Measurements from ENCODE around the gene CXCL17.
"Not testable (repeated sequence)": the region's sequence is repeated elsewhere in the genome, so short reads cannot be mapped to it uniquely, and the experiment has no call there.

Gene CXCL17, protein sequence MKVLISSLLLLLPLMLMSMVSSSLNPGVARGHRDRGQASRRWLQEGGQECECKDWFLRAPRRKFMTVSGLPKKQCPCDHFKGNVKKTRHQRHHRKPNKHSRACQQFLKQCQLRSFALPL

DNA sequence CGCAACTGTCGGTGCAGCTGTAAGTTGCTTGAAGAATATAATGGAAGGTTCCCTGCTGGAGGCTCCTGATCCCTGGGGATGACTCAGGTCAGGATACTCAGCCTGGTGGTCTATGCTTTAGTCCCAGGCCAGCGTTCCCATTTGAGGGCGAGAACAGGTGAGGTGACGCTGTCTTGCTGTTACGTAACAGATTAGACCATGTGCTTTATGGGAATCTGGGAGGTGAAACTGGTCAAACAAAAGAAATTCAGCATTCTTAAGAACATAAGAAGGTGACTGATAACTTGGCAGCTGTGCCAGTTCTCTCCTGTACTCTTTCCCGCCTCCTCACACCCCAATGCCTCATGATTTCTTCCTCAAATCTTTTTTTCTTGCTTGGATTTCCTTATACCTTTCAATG lies at the start of gene CXCL17:
Gene CXCL17 (minus strand): TSS at position 114 of the 400 bp plus-strand sequence. CDS start 114 bp downstream, outside the sequence.
- no peak for DNase-seq (ENCODE audit: low spot score)

DNA sequence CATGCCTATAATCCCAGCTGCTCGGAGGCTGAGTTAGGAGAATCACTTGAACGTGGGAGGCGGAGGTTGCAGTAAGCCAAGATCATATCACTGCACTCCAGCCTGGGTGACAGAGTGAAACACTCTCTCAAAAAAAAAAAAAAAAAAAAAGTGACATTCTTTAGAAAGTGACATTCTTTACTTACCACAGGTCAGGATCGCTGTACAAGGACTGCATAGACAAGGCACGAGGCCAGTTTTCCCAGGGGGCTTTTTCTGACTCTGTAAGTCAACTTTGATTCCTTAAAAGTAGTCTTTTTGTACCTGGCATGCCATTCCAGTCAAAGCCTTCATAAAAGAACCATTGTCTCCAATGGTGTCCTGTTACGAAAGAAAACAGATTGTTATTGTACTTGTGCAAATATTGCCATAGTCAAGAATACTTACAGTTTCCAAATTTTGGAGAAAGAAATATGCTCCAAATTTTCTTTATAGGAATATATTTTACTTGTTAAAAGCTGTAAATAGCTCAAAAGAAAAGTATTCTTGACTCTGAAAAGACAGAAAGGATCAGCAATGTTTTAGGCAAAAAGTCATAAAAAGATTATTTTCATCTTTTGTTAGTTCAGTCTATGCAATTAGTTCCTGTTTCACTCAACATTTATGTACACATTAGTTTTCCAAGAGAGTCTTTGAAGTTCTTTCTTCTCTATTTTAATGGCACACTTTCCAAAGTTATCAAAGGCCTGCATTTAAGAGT lies 46.2 kb upstream of the CXCL17 start:
- DNase-seq (ENCODE audit: low spot score), result no peak

DNA sequence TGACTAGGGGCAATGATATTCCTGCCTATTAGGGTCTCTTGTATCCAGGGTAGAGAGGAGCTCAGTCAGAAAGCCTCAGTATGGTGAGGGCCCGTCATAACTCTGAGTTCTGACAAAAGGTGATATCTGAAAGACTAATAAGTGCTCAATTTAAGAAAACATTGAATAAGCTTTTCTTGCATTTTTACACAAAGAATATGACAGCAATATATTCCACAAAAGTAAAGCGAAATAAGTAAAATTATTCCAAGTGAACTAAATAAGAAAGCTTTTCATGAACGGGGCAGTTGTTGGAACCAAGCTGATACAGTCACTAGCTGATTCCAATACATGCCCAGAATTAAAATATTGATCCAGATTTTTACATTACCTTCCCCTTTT lies 45.0 kb upstream of the CXCL17 start:
- DNase-seq (ENCODE audit: low spot score), result no peak

GRCh38 chr19:42487032-42487797 lies 44.5 kb upstream of the CXCL17 start:
- DNase-seq (ENCODE audit: low spot score), result no peak

- not testable (repeated sequence) for DNase-seq (ENCODE audit: low spot score)
These were observed 42.3 kb upstream of the CXCL17 start for GRCh38 chr19:42485036-42485435.

DNA sequence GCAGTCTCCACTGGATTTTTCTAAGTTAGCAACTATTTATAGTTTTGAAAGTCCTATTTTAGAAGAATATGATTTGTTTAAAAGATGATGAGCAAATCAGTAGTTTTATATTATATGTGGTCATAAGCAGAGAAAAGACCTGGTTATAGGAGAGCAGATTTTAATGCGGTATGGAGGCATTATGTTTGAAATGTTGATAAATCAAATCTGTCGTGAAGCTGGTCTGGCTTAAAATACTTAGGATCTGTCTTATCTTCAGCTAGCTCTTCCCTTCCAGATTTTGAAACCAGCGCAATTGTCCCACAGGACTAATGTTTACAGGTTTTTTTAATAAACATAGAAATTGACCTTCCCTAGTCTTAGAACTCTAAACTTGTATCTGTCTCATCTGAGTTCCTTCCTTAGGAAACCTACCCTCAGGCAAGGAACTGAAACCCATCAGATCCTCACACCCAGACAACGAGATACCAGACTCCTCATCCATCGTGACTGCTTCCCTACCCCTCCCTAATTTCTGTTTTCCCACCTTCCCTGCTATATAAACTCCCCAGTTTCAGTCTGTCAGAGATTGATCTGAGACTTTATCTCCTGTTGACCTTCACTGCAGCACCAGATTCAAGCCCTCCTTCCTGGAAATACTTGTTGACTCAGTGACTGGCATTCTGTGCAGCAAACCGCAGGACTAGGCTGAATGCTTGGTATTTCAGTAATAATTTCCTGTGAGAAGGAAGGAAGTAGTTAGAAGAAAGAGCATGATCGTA lies 37.8 kb upstream of the CXCL17 start:
- no peak for DNase-seq (ENCODE audit: low spot score)

DNA sequence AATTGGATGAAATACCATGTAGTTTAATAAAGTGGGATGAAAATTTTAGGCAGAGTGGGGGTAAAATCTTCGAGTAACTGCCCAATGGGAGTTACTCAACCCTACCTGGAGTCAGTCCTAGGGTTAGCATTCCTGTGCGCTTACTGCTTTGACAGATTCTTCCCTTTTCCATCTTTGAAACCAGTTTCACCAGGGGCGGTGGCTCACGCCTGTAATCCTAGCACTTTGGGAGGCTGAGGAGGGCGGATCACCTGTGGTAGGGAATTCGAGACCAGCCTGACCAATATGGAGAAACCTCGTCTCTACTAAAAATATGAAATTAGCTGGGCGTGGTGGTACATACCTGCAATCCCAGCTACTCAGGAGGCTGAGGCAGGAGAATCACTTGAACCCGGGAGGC lies 37.0 kb upstream of the CXCL17 start:
- no peak for DNase-seq (ENCODE audit: low spot score)

DNA sequence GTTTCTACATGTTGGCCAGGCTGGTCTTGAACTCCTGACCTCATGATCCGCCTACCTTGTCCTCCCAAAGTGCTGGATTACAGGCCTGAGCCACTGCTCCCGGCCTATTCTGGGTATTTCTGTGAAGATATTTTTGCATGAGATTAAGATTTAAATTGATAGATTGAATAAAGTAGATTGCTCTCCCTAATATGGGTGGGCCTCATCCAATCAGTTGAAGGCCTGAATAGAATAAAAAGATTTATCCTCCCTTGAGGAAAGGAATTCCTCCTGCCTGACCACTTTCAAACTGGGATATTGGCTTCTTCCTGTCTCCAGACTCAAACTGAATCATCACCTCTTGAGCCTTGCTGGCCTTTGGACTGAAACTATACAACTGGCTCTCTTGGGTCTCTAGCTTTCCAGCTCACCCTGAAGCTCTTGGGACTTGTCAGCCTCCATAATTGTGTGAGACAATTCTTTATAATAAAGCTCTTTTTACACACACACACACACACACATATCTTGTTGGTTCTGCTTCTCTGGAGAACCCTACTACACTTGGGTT lies 36.1 kb upstream of the CXCL17 start:
- no peak for DNase-seq (ENCODE audit: low spot score)

DNA sequence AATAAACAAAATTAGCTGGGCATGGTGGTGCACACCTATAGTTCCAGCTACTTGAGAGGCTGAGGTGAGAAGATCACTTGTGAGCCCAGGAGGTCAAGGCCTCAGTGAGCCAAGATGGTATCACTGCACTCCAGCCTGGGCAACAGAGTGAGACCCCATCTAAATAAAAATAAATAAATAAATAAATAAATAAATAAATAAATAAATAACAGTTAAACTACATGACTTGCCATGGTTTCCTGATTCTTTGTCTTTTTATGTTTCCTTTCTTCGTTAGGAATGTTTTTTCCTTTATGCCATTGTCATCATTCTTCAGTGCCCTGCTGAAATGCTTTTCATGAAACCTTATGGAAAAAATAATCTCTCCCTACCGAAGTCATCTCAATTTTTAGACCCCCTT lies 35.2 kb upstream of the CXCL17 start:
- no peak for DNase-seq (ENCODE audit: low spot score)

GRCh38 chr19:42477117-42477516 lies 34.4 kb upstream of the CXCL17 start:
- DNase-seq (ENCODE audit: low spot score), result no peak

DNA sequence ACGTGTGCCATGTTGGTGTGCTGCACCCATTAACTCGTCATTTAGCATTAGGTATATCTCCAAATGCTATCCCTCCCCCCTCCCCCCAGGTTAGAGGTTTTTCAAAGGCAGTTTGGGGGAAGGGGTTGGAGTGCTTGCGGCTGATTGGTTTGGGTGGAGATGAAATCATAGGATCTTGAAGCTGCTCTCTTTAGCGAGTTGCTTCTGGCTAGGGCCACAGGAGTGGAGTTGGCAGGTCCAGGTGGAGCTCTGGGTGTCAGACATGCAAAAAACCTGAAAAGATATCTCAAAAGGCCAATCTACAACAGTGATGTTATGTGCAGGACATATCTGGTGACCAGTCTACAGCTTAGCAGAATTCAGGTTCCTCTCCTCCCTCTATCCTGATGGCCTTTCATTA lies 32.6 kb upstream of the CXCL17 start:
- DNase-seq (ENCODE audit: low spot score), result no peak

GRCh38 chr19:42474743-42475142 lies 32.0 kb upstream of the CXCL17 start:
- DNase-seq (ENCODE audit: low spot score), result no peak

DNA sequence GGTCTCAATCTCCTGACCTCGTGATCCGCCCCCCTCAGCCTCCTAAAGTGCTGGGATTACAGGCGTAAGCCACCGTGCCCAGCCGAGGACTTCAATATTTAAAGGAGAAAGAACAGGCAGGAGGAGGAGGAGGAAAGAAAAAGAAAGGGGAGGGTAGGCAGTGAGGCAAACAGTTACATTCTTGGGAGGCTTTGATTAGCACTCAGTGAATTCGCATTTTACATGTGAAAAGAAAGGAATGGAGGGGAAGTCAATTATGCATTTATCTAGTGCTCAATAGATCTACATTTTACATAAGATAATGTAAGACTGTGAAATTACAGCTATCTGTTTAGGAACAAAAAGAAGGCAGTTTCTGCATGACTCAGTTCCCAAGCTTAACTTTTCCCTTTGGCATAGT lies 30.9 kb upstream of the CXCL17 start:
- DNase-seq (ENCODE audit: low spot score), result no peak

GRCh38 chr19:42472402-42473147 lies 29.8 kb upstream of the CXCL17 start:
- no peak for DNase-seq (ENCODE audit: low spot score)

- no peak for DNase-seq (ENCODE audit: low spot score)
These were observed 29.0 kb upstream of the CXCL17 start for GRCh38 chr19:42471554-42472249.

DNA sequence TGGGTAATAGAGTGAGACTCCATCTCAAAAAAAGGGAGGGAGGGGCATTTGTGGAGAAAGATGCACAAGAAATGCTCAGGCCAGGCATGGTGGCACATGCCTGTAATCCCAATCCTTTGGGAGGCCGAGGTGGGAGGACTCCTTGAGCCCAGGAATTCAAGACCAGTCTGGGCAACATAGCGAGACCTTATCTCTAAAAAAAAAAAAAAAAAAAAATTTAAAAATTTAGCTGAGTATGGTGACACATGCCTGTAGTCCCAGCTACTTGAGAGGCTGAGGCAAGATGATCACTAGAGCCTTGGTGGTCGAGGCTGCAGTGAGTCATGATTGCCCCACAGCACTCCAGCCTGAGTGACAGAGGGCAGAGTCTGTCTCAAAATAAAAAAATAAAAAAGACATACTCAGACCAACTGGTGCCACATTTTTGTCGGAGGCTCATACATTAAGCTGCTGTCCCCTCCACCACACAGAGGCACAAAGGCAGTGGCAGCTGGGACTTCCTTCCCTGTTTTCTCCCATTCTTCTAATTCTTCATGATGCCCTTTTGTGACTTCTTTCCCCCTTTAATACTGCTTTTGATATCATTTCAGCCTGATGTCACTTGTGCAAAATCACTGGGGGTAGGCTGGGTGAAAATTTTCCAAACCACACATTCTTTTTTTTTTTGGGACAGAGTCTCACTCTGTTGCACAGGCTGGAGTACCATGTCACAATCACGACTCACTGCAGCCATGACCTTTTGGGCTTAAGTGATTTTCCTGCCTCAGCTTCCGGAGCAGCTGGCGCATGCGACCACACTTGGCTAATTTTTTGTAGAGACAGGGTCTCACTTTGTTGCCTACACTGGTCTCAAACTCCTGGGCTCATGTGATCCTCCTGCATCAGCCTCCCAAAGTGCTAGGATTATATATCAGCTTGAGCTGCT lies 26.8 kb upstream of the CXCL17 start:
- no peak for DNase-seq (ENCODE audit: low spot score)

DNA sequence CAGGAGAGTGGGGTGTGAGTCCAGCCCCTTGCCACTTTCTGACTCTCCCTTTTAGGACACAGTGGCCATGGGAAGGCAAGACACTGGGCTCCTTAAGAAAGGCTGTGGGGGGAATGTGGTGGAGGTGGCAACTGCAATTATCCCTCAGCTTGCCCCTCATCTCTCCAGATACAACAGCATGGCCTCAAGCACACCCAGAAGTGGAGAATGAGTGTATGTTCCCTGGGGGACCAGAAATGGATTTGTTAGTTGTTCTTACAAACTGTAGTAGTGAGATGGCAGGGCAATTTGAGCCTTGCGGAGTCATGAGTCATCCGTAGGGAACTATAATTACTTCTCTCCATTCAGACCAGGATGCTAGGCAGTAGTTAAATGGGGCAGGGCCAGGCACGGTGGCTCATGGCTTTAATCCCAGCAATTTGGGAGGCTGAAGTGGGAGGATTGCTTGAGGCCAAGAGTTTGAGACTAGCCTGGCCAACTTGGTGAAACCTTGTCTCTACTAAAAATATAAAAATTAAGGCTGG lies 25.6 kb upstream of the CXCL17 start:
- DNase-seq (ENCODE audit: low spot score), result no peak

DNA sequence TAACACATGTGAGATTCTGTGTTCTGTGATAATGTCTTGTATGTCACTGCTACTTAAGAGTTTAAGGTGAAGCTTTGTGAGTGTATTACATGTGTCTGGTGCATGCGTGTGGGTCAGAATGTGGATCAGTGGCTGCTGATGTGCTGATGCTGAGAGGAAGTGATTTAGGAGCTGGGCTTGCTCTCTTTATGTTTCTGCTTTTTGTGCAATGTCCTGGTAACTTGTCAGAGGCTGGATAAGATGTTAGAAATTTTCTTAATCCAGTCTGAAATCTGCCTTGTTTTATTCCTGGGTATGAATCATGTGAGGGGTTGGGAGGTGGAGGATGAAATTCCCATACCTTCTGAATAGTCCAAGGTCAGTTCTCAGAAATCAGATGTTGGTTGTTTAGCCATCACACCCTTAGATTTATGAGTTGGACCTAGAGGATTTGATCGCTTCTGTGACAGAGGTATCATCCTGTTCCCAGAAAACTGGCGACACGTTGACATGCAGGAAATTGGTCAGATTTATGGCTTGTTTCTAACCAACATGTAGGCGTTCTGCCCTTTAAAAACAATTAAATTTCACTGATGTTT lies 24.5 kb upstream of the CXCL17 start:
- DNase-seq (ENCODE audit: low spot score), result no peak

GRCh38 chr19:42466521-42467182 lies 23.9 kb upstream of the CXCL17 start:
- DNase-seq (ENCODE audit: low spot score), result no peak
